C4-2B (cell line): ENCODE data around the gene GTF3C4.
A peak's percentile ranks its signal among the peaks of the same experiment; 100 is the strongest.

Source experiments
- H3K27ac ChIP-seq: fragments of 450-650 bp; 2 replicates; pipeline ENCODE4 v1.5.1; 2017
- CTCF ChIP-seq: fragments of 450-650 bp; conservative IDR thresholded peaks from 2 replicates; pipeline ENCODE4 v1.5.1; 2017; ENCODE audit warnings: mild to moderate bottlenecking
- ZFX ChIP-seq: fragments of 450-650 bp; IDR thresholded peaks from 2 replicates; pipeline ENCODE4 v1.6.1; 2017

GTF3C4 gene

GRCh38 chr9:132638240-132638639 is 32.0 kb upstream of the GTF3C4 start:
- TF ChIP-seq ZFX, result no peak
- H3K27ac ChIP-seq, result peak overlapping the region; percentile 23

- H3K27ac ChIP-seq, result no peak overlapping the region
- TF ChIP-seq CTCF (no peak), ZFX (no peak)
These were observed 30.9 kb upstream of the GTF3C4 start for GRCh38 chr9:132639322-132639721.

- TF ChIP-seq CTCF, result no peak
- TF ChIP-seq ZFX, result no peak
- no peak overlapping the region for H3K27ac ChIP-seq
These were observed 29.0 kb upstream of the GTF3C4 start for GRCh38 chr9:132641216-132641615.

GRCh38 chr9:132644251-132644650 is 26.0 kb upstream of the GTF3C4 start:
- H3K27ac ChIP-seq, result no peak overlapping the region
- peak; percentile 47 for TF ChIP-seq CTCF
- no peak for TF ChIP-seq ZFX

- no peak for TF ChIP-seq CTCF
- no peak for TF ChIP-seq ZFX
- no peak overlapping the region for H3K27ac ChIP-seq
These were observed 25.0 kb upstream of the GTF3C4 start for GRCh38 chr9:132645306-132645705.

- H3K27ac ChIP-seq, result no peak overlapping the region
These were observed 24.6 kb upstream of the GTF3C4 start for GRCh38 chr9:132645711-132646110.

GRCh38 chr9:132646726-132647125 is 23.5 kb upstream of the GTF3C4 start:
- H3K27ac ChIP-seq, result no peak overlapping the region
- no peak for TF ChIP-seq ZFX
- TF ChIP-seq CTCF, result no peak

More at GRCh38 chr9:132645711-132646110, 24.6 kb upstream of the GTF3C4 start:
- TF ChIP-seq CTCF (no peak), ZFX (no peak)

- no peak overlapping the region for H3K27ac ChIP-seq
- TF ChIP-seq CTCF, result no peak
- no peak for TF ChIP-seq ZFX
These were observed 22.9 kb upstream of the GTF3C4 start for GRCh38 chr9:132647355-132647754.
